Body of pancreas (tissue), 4 donors: ENCODE measurements around the gene TPPP. TPM values are rescaled to one million over a fixed set of nuclear protein-coding genes. Genes with fewer than 3 reads are reported as not detected.
"Not testable (repeated sequence)": the region's sequence is repeated elsewhere in the genome, so short reads cannot be mapped to it uniquely, and the experiment has no call there.

Experiments used
- ATAC-seq: fragments of 150-250 bp; one replicate; pipeline ENCODE4 v1.9.1; 2016
- DNase-seq, 4 donors: peaks; one replicate each; pipeline ENCODE4 v3.0.0-alpha.2; 2019
- H3K27ac ChIP-seq, 4 donors: fragments of 200-600 bp; sonication (generic); 1 replicate in 3 of 4; 2 replicates in 1 of 4; pipeline versions ENCODE4 v1.5.1 to v1.6.1; 2016 to 2019; ENCODE audit warnings: mild to moderate bottlenecking in 1 of 4, mixed read lengths in 1 of 4, moderate library complexity in 1 of 4
- H3K27me3 ChIP-seq, 2 donors: fragments of 200-600 bp; sonication (generic); one replicate each; pipeline ENCODE4 v1.6.0; 2016; ENCODE audit warnings: mild to moderate bottlenecking in 1 of 2
- H3K36me3 ChIP-seq, 2 donors: fragments of 200-600 bp; sonication (generic); replicated peaks in 1 of 2; 2 replicates each; pipeline ENCODE4 v1.5.1; 2016; ENCODE audit warnings: low read depth in 2 of 2; ENCODE audit not compliant: insufficient read depth in 1 of 2
- H3K4me1 ChIP-seq: fragments of 200-600 bp; sonication (generic); one replicate; pipeline ENCODE4 v1.6.0; 2016
- H3K4me3 ChIP-seq, 2 donors: fragments of 200-600 bp; sonication (generic); 1 replicate in 1 of 2; 2 replicates in 1 of 2; pipeline ENCODE4 v1.5.1; 2016 to 2019
- H3K9me3 ChIP-seq, 3 donors: fragments of 200-600 bp; sonication (generic); 1 replicate in 2 of 3; 2 replicates in 1 of 3; pipeline ENCODE4 v1.5.1; 2016
- CTCF ChIP-seq, 7 experiments: fragments of 450-650 bp in 4 of 7; fragments of 200-600 bp in 3 of 7; sonication (generic) in 3 of 7; IDR thresholded peaks; one replicate each; pipeline ENCODE4 v1.5.1; 2016 to 2019; ENCODE audit warnings: antibody characterized with exemption in 7 of 7
- POLR2A ChIP-seq, 3 donors: fragments of 450-650 bp; IDR thresholded peaks; one replicate each; pipeline ENCODE4 v1.6.1; 2016; ENCODE audit warnings: antibody characterized with exemption in 3 of 3, mild to moderate bottlenecking in 2 of 3
- WGBS, 2 donors: methylation state at CpG; one replicate each; pipeline ENCODE4 v1.1.5; 2017; 5-methylcytosine and 5-hydroxymethylcytosine counted together
- intact Hi-C: fragments of 100-400 bp; cut with DNase I; formaldehyde crosslinking; loops from one replicate; pipeline ENCODE4 v1.15.1; 2023
- total RNA-seq, 2 donors: library from RNA; depleted of rRNA; stranded (reverse); fragments of >200 nt; gene quantifications; one replicate each; pipeline ENCODE4 v1.1.0, GENCODE V29; 2016

The TPPP gene
- total RNA-seq, 2 donors from 2014 or later: 2.6 to 5.2 TPM

- Histone ChIP-seq H3K4me3 (no peak overlapping the region), H3K4me1 (peaks cover 12% of the 10 kb centered on the region), H3K36me3 (no peaks in the 10 kb centered on the region), H3K27ac (peak overlapping the region in 3 of 4 donors; percentile 22 to 29 (median 25)), H3K27me3 (no peaks in the 10 kb centered on the region), H3K9me3 (no peaks in the 10 kb centered on the region)
- intact Hi-C loops: no loop called here
- 65 to 73% methylated on average over 7 of the region's 7 CpGs for WGBS, 2 donors
- ATAC-seq: no peak
- TF ChIP-seq CTCF (IDR thresholded peaks at IDR 0.05) (no peak), POLR2A (IDR thresholded peaks at IDR 0.05) (no peak)
- DNase-seq: no peak
Measured at GRCh38 chr5:717143-717542, 24.0 kb upstream of the TPPP start.

- 35 to 45% methylated on average over 4 of the region's 4 CpGs for WGBS, 2 donors
- intact Hi-C loops: not testable (repeated sequence)
Measured at GRCh38 chr5:716740-717139, 23.6 kb upstream of the TPPP start.

GRCh38 chr5:715636-716035, 22.5 kb upstream of the TPPP start:
- intact Hi-C loops, DNase-seq, H3K27ac ChIP-seq, H3K36me3 ChIP-seq, ATAC-seq, H3K9me3 ChIP-seq, H3K27me3 ChIP-seq, H3K4me3 ChIP-seq: not testable (repeated sequence)
- peaks cover 12% of the 10 kb centered on the region for H3K4me1 ChIP-seq
- 91 to 93% methylated on average over 4 of the region's 4 CpGs for WGBS, 2 donors

More at GRCh38 chr5:716740-717139, 23.6 kb upstream of the TPPP start:
- H3K4me3 ChIP-seq, H3K36me3 ChIP-seq, H3K27me3 ChIP-seq, DNase-seq, H3K9me3 ChIP-seq: not testable (repeated sequence)
- H3K27ac ChIP-seq: peak overlapping the region in 2 of 4 donors; percentile 22 to 29
- peaks cover 12% of the 10 kb centered on the region for H3K4me1 ChIP-seq
- ATAC-seq: peak; percentile 98

- DNase-seq, ATAC-seq, H3K36me3 ChIP-seq, H3K9me3 ChIP-seq, H3K27ac ChIP-seq, intact Hi-C loops, H3K27me3 ChIP-seq, H3K4me3 ChIP-seq: not testable (repeated sequence)
- H3K4me1 ChIP-seq: peaks cover 12% of the 10 kb centered on the region
- 82 to 87% methylated on average over 7 of the region's 8 CpGs for WGBS, 2 donors
Measured at GRCh38 chr5:714215-715118, 21.3 kb upstream of the TPPP start.

GRCh38 chr5:713686-714085, 20.5 kb upstream of the TPPP start:
- DNase-seq, ATAC-seq, H3K4me3 ChIP-seq, intact Hi-C loops, H3K27me3 ChIP-seq, H3K9me3 ChIP-seq, H3K27ac ChIP-seq, H3K36me3 ChIP-seq: not testable (repeated sequence)
- H3K4me1 ChIP-seq: peaks cover 12% of the 10 kb centered on the region
- WGBS, 2 donors: 96 to 100% methylated on average over 2 to 3 of the region's 3 CpGs

- WGBS, 2 donors: 84 to 100% methylated on average over 2 to 3 of the region's 3 CpGs
- DNase-seq, H3K27ac ChIP-seq, ATAC-seq, H3K36me3 ChIP-seq, H3K27me3 ChIP-seq, H3K4me3 ChIP-seq, H3K4me1 ChIP-seq, intact Hi-C loops, H3K9me3 ChIP-seq: not testable (repeated sequence)
Measured at GRCh38 chr5:708848-709517, 15.8 kb upstream of the TPPP start.

GRCh38 chr5:708374-708773, 15.2 kb upstream of the TPPP start:
- H3K4me1 ChIP-seq, H3K27ac ChIP-seq, H3K4me3 ChIP-seq, H3K36me3 ChIP-seq, intact Hi-C loops, ATAC-seq, H3K9me3 ChIP-seq, H3K27me3 ChIP-seq, DNase-seq: not testable (repeated sequence)
- 77 to 94% methylated on average over 4 of the region's 4 CpGs for WGBS, 2 donors

GRCh38 chr5:706127-706526, 13.0 kb upstream of the TPPP start:
- H3K4me3 ChIP-seq, H3K27me3 ChIP-seq, H3K36me3 ChIP-seq, ATAC-seq, DNase-seq, H3K4me1 ChIP-seq, H3K9me3 ChIP-seq, H3K27ac ChIP-seq, intact Hi-C loops: not testable (repeated sequence)
- WGBS, 2 donors: 73 to 89% methylated on average over 7 of the region's 7 CpGs

GRCh38 chr5:696753-697702, 3.9 kb upstream of the TPPP start:
- DNase-seq, ATAC-seq, H3K36me3 ChIP-seq, H3K4me3 ChIP-seq, H3K27me3 ChIP-seq, intact Hi-C loops, H3K27ac ChIP-seq, H3K9me3 ChIP-seq, H3K4me1 ChIP-seq: not testable (repeated sequence)
- 83 to 93% methylated on average over 11 to 19 of the region's 21 CpGs for WGBS, 2 donors

GRCh38 chr5:696191-696590, 3.0 kb upstream of the TPPP start:
- DNase-seq, H3K4me1 ChIP-seq, H3K36me3 ChIP-seq, H3K4me3 ChIP-seq, intact Hi-C loops, H3K27ac ChIP-seq, ATAC-seq, H3K9me3 ChIP-seq, H3K27me3 ChIP-seq: not testable (repeated sequence)
- 97% methylated on average over 7 of the region's 8 CpGs; no CpG with 5 or more reads in 1 of the 2 donors for whole genome bisulfite sequencing, 2 donors
